ENCODE data around the gene FAM20A.

The FAM20A gene

DNA sequence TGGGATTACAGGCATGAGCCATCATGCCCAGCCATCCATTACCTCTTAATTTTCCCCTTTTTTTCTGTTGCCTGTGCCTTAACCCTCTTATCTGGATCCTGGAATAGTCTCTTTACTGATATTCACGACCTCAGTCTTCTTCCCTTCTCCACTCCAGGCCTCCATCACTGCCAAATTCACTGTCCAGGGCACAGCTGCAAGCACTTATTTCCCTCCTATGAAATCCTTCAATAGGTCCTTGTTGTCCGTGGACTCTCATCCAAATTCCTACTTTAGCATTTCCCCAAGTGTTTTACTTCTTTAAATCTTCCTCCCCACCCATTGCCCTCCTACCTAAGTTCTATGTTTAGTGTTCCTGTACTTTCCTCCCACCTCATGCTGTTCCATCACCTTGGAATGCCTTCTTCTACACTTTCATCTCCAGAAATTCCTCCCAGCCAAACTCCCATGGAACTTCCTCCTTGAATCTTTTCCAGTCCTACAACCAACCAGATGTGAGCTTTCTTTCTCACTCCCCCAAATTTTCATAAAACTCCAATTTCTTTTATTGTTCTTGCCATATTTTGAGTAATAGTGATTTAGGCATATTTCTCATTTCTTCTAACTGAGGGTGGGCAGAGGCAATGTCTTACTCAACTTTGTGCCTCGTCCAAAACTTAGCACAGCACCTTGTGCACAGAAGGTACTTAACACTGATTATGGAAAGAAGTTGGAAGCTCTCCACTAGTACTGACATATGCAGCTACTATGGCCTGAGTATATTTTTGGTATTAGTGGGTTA, 35.3 kb downstream of the FAM20A start:
- DNase-seq (ENCODE audit: low read depth): no peak

DNA sequence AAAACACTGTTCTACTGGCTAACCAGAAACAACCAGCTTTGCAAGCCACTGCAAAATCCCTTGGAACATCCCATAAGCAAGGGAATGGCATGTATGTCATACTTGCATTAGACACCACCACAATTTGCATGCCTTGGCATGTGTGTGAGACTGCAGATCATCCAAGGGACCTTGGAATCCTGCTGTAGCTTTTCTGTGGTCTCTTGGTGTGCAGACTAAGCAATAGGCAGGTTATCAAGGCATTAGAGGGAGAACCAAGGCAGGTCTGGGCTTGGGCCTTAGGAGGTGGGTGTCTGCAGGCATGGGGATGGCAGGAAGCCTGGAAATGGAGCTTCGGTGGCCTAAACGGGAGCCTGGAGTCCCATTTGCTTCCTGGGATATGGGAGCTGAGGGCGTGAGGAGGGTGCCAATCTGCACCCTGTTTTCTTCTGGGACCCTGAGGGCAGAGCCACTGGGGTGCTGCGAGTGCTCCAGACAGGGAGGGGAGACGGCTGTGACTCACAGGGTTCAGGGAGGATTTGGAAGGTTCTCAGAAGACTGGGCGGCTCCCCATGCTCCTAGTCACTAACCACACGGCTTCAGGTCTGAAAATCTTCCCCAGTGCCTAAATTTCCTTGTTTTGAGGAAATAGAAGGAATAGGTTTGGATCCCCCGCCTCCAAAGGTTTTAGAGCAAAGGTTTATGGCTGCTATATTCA, 36.6 kb downstream of the FAM20A start:
- no peak for DNase-seq (ENCODE audit: low read depth)

DNA sequence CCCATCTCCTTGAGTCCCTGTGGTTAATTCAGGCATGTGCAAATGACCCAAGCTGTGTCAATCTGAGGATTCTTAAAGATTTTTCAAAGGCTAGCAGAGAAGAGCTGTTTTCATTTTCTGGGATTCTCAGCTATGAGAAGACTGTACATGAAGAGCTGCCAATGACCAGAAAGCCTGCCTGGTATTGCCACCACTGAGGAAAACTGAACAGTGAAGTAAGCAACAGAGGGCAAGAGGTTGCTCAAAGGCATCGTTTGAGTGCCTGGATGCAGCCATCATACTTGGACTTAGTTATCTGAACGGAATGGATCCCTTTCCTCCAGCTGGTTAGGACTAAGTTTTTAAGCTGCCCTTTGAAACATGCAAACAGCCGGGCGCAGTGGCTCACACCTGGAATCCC, 38.4 kb downstream of the FAM20A start:
- no peak for DNase-seq (ENCODE audit: low read depth)

DNA sequence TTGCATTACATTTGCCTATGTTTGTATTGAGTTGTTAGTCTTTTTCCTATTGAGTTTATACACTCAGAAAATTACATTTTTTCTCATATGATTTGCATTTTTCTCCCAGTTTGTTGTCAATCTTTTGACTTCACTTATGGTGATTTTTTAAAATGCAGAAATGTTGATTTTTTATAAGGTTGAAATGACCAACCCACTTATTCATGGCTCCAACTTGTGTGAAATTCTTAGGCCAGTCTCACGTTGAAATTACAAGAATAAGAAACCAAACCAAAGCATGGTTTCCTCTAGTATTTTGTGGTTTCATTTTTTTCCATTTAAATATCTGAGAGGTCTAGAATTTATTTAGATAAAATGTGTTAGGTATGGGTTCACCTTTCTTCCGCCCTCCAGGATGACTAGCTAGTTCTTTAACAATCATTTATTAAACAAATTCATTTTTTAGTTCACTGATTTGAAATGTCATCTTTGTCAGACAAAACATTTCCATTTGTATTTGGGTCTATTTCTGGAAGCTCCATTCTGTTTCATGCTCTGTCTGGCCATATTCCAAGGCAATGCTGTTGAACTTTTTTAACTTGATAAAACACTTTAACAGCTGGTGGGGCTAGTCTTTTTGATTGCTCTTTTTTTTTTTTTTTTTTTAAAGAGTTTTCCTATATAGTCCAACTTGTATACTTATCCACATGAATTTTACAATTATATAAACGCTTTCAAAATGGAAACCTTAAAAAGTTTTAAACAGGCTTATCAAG, 40.0 kb downstream of the FAM20A start:
- no peak for DNase-seq (ENCODE audit: low read depth)

DNA sequence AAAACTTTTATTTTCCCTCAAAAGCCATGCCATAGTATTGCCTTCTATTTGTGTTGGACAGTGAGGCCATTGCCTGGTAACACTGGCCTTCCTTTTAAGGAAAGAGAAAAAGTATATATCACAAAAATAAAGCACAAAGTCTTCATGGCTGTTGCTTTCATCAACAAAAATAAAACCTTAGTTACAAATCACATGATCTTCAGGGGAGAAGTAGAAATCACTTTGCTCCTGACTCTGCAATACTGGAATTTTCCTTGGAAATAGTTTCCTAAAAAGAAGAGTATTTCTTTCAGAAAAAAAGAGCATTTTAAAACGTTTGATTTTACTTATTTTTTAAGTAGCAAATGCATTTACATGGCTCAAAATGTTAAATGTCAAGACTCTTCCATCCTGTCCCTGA, 41.9 kb downstream of the FAM20A start:
- DNase-seq (ENCODE audit: low read depth): no peak

DNA sequence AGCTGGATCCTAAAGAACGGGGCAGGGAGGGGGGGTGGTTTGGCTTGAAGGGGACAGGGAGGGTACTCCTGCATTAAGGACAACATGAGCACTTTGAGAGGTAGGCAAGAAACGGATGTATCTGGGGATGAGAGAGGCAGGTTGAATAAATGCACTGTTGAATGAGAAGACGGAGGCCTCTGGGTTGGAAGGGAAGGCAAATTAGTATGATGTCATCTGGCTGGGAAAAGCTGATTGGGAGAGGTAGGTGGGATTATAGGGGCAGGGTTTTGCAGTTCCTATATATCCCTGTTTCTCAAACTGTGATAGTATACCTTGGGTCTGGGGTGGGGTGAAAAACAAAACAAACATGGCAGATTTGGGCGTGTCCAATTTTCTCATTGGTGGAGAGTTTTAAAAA, 44.6 kb downstream of the FAM20A start:
- DNase-seq (ENCODE audit: low read depth): no peak

DNA sequence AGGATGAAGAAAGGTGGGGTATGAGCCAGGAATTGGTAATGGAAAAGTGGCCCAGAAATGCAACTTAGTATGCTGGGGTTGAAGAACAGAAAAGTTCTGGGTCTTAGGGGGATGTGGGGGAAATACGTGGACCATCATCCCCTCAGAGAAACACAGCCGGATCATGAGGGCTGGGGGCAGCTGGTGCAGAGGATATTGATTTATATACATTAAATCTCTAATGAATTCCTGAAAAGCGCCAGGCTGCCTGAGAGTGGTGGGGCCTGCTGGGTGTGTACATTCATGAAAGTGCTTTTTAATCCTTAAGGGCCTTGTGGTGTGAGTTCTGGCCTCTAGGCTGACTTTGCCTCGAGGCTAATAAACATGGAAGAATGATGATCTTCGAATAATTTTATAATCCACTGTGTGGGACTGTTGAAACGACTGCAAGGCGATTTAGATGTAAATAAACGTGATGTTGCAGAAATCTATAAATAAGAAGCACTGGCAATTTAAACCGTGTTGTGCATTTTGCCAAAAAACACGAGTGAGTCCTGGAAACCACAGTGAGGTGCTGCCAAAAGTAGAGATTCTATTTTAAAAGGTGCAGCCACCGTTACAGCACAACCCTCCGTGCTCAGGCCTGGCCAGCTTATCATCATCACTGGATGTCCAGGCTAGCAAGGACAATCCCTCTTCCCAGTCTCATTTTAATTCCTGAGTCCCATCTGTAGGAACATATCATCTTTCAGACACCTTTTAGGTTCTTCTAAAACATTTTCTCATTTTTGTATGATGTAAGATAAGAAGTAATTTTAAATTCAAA, 56.9 kb downstream of the FAM20A start:
- no peak for DNase-seq (ENCODE audit: low read depth)

DNA sequence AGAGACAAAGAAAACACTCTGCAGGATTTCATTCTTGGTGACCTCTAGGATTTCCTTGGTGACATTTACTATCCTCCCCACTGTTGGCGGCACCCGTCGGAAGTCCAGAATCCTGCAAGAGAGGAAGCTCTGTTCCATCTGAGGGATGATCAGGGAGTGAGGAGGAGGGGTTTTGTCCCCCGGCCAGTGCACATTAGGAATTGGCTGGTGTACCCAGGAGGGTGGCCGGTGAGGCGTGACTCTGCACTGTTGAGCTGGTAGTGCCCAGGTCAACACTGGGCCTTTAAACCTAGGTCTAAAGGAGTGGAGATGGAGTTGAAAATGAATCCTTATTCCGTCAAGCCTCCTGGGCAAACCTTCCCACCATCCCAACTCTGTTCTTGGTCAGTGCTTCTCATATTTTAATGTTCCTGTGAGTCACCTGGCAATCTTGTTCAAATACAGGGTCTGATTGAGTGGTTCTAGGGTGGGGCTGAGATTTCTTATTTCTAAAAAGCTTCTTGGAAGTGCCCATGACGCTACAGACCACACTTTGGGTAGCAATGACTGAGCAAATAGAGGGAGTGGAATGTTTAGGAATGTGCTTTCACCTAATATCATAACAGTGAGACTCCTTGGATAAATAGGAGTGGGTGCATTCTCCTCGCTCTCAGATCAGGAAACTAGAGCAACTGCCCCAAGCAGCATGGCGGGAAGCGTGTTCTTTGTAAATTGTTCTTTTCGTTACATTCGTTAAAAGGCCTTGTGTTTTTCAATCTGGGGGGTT, 58.3 kb downstream of the FAM20A start:
- no peak for DNase-seq (ENCODE audit: low read depth)

DNA sequence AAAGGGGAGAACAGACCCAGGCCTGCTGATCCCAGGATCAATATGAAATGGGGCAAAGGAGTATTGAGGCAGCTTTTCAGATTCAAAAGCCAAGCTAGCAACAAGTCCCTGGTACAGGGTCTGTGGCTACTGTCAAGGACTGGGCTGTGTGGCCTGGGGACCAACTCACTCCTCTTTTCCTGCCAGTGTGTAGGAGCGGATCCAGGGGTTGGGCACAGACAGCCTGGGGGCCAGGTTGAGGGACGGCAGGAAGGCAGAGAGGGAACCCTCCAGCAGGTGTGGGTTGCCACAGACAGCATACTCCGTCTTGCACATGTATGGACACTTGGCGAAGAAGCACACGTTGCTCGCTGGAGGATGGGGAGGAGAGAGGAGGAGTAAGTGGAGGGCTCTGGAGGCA, 59.4 kb downstream of the FAM20A start:
- no peak for DNase-seq (ENCODE audit: low read depth)

DNA sequence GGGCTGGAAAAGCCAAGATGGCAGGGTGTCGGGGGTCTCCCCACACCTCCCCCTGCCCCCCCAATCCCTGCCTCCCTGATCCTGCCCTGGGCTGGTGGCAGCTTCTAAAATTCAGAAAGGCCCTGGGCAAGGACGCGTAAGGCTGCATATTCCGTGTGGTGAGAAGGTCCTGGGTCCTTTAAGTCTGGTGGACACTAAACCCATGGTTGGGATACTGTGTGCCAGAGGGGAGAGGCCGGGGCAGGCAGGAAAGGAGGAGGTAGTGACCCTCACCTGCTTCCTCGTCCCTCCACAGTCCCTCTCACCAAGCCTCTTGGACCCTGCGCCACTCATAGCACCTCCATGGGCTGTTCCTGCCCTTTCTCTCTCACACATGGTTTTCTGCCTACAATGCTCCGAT, 60.2 kb downstream of the FAM20A start:
- no peak for DNase-seq (ENCODE audit: low read depth)

DNA sequence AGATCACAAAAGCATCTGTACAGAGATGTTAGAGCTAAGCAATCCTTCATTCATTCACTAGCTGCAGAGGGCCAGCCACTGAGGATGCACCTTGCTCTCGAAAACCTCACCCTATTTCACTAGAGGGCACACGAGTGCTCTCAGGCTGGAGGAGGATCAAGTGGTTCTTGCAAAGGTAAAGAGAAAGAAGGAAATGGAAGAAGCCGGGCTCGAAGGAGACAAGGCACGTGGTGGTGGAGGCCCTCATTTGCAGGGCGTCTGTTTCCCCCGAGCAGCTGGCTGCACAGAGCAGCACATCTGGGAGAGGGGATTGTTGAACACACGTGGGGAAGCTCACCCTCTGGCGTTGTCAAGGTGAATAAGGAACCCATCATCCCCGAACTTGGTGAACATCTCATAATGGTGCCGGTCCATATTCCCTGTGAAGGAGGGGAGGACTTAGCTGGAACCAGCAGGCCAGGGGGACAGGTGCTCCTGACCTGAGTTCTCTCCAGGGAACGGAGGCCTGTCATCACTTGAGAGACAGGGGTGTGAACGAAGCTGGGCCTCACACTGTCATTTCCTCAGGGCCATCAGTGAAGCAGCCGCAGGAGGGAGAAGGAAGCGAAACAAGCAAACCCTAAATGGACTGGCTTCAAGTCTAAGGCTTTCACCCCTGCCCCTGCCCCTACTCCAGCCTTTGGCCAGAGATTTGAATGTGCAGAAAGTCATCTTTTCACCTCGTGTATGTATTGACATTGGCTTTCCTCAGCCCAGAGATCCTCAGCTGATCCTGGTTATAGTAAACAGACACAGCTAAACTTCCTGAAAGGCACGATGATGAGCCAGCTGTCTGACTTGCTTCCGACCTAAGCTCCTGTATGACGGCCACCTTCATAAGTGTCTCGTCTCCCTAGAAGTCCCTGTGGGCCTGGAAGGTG, 61.4 kb downstream of the FAM20A start:
- no peak for DNase-seq (ENCODE audit: low read depth)

DNA sequence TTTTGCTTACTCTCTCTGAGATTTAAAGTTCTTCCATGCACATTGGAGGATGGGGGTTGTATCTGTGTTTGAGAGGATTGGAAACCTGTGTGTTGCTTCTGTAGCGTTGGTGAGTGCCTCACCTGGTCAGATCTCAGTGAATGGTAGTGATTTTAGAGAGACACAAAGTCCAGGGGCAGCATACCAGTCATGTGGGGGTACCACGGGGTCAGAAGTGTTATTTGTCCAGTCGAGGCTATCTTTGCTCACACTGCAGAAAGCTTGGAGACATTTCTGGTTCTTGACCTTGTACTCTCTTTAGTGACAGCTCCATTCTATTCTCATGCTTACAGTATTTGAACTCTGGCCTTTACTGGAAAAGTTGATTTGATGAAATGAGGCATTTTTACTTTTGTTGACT, 65.2 kb downstream of the FAM20A start:
- no peak for DNase-seq (ENCODE audit: low read depth)

DNA sequence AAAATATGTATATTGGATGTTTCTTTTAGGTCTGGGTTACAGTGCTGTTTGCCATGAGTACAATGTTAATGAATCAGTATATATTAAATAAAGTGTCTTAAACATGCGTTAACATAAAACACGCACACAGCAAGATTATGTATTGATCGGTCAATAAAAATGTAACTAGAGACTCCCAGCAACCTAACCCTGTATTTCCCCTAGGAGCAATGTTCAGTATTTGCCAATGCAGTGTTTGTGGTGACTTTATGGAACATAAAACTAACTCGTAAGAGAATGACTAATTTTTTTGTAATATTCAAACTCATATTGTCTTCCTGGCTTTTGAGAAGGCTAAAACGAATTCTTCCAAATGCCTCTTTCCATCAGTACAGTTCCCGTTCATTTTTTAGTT, 66.5 kb downstream of the FAM20A start:
- DNase-seq (ENCODE audit: low read depth): no peak

DNA sequence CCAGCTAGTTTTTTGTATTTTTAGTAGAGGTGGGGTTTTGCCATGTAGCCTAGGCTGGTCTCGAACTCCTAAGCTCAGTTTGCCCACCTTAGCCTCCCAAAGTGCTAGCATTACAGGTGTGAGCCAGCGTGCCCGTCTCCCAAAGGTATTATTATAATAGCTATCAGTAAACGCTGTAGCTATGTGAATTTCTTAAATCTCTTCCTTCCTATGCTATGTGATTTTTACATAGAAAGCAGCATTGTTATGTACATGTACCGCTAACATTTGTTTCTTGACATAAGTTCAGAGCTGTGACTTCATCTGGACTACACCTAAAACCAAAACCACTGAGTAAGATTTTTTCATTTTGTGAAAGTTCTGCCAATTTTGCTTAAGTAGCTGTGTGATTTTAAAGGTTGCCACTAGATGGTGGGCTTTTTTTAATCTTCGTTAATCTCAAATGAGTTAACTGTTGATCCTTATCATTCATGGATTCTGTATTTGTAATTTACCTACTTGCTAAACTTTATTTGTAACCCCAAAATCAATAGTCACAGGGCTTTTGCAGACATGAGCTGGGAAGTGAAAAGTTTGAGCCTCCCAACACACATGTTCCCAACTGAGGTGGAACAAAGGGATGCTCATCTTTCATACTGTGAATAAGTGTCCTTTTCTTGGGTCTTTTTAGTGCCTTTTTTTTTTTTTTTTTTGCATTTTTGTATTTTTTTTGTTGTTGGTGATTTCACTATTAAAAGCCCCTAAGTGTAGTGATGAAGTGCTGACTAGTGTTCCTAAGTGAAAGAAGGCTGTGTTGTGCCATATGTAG, 67.1 kb downstream of the FAM20A start:
- DNase-seq (ENCODE audit: low read depth): no peak

DNA sequence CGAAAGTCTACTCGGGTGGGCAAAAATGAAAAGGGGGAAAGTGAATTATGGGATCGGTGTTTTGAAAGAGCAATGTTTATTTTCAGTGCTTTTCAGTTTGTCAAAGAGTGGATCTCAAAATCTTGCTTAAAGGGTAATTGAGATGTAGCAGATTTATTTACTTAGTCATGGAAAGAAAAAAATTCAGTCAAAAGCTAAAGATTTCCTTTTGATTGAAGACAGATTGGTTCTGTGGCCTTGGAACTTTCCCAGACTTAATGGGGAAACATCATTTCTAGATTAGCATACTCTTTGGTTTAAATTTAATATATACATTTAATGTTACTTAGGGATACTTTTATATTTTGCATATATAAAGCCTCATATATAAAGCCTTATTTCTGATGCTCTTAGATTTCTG, 68.3 kb downstream of the FAM20A start:
- no peak for DNase-seq (ENCODE audit: low read depth)

DNA sequence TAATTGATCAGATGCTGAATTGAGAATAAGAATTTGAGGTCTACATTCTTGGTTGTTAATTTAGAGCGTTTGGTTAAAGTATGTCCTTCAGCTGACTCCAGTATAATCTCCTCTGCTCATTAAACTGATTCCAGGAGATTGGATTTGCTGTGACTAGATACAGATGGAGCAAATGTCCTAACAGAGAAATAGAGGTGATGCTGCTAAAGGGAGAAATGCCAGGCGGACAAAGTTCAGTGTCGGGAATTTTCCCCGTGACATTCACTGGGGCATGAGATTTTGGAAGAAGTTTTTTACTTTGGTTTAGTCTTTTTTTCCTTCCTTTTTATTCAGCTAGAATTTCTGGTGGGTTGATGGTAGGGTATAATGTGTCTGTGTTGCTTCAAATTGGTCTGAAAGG, 69.9 kb downstream of the FAM20A start:
- DNase-seq (ENCODE audit: low read depth): no peak

DNA sequence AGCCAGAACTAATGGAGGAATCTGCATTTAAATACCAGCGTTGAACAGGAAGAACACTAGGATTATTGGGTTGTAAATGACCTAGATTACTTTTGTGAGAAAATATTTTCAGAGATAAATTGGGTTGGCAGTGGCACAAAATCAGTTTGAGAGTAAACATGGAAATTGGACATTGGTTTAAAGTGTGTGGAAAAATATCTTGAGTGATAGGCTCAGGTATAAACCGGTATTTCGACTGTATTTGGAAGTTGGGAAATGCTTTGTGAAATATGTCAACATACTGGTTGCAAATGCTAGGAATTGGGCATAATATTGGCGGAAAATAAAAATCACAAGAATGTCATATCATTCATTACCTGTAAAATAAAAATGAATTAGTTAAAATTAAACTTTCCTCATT, 73.9 kb downstream of the FAM20A start:
- no peak for DNase-seq (ENCODE audit: low read depth)

DNA sequence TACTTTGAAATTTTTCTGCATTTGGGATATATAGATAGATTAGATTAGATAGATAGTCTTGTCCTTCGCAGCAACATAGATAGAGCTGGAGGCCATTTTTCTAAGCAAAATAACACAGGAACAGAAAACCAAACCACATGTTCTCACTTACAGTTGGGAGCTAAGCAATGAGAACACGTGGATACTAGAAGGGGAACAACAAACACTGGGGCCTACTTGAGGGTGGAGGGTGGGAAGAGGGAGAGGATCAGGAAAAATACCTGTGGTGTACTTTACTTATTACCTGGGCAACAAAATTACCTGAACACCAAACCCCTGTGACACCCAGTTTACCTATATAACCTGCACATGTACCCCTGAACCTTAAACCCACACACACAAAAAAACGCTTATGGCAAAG, 74.6 kb downstream of the FAM20A start:
- DNase-seq (ENCODE audit: low read depth): no peak

DNA sequence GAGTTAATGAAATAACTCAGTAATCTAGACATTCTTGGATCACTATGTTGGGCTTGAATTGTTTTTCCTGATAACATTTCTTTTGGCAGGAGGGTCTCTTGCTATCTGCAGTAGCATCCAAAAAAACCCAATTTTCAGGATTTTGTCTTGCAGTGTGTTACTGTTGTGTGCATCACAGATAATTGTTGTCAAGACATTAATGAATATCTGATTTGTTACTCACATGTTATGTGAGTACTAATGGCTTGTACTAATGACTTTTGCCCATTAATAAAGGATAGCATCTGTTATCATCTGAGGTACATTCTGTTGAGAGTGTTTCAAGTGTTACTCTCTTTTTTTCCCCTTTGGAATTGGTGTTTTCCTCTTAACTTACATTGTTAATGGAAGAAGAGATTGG, 78.9 kb downstream of the FAM20A start:
- no peak for DNase-seq (ENCODE audit: low read depth)

DNA sequence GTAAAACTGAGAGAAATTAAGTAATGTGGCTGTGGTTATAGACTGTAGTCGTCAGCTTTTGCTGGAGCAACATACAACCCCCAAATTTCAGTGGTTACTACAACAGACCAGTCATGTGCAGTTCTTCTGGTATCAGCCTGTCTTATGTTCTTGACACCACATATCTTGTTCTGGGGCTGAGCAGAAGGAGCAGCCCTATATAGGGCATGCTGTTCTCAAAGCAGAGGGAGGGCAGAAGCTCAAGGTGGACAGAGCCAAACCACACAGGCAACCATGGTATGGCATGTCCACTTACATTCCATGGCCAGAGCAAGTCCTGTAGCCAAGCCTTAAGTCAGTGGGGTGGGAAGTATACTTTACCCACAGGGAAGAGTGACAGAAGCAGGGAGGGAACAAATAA, 81.3 kb downstream of the FAM20A start:
- no peak for DNase-seq (ENCODE audit: low read depth)
